Midbrain (tissue), 1 donor: ENCODE results near the gene ABCC4.

Experiments
- DNase-seq: peaks from one replicate; lab custom pipeline; 2025; lab: John Stamatoyannopoulos, UW

ABCC4 gene

GRCh38 chr13:95301183-95301967 is at the start of gene ABCC4:
Gene ABCC4 (minus strand): TSS chr13:95301451. CDS start chr13:95301314, 137 bp downstream.
- DNase-seq, result peak; percentile 53

DNA sequence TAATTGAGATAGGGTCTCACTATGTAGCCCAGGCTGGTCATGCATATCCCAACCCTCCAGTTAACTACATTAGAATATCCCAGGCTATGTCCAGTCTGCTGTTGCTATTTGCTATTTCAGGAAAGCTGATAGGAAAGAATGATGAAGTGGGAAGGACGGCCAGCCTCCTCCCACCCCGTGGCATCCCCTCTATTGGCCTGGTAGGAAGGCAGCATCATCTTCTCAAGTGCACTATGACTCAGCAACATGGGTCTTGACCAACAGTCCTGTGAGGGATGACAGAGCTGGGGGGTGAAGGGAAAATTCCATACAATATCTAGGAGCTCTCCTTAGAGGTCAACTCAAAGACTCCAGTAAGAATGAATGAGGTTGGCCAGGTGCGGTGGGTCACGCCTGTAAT is 48.0 kb upstream of the ABCC4 start:
- DNase-seq, result no peak

GRCh38 chr13:95343944-95344343 is 42.7 kb upstream of the ABCC4 start:
- DNase-seq, result no peak

- DNase-seq, result no peak
These were observed 40.2 kb upstream of the ABCC4 start for GRCh38 chr13:95341441-95341840.

GRCh38 chr13:95338905-95339304 is 37.7 kb upstream of the ABCC4 start:
- no peak for DNase-seq

GRCh38 chr13:95337597-95337996 is 36.3 kb upstream of the ABCC4 start:
- no peak for DNase-seq

DNA sequence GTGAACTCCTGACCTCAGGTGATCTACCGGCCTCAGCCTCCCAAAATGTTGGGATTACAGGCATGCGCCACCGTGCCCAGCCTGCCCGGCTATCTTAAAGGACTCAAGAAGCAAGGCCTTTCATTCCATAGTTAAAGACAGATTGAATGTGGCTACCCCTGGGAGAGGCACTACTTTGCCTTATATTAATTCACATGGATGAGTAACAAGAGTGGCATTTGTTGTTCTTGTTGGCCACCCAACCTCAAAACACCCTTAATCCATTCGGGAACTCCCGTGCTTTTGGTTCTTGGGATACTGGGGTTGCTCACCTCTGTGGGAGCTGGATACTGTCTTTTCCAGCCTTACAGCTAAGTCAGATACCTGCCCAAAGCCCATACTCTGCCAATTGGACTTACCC is 34.4 kb upstream of the ABCC4 start:
- DNase-seq, result no peak

GRCh38 chr13:95328386-95328785 is 27.1 kb upstream of the ABCC4 start:
- no peak for DNase-seq

DNA sequence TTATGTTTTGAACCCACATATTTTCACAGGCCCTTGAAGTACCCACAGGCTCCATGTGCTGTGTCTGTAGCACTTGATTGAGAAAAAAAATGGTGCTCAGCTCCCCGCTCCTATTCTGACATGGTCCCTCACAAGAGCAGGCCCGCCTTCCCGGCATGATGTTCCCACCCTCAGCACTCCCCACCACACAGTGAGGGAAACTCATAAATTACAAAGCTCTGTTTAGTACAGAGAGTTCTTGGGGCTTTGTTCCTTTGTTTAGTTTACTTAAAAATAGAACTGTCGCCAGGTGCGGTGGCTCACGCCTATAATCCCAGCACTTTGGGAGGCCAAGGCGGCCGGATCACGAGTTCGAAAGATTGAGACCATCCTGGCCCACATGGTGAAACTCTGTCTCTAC is 25.9 kb upstream of the ABCC4 start:
- no peak for DNase-seq

DNA sequence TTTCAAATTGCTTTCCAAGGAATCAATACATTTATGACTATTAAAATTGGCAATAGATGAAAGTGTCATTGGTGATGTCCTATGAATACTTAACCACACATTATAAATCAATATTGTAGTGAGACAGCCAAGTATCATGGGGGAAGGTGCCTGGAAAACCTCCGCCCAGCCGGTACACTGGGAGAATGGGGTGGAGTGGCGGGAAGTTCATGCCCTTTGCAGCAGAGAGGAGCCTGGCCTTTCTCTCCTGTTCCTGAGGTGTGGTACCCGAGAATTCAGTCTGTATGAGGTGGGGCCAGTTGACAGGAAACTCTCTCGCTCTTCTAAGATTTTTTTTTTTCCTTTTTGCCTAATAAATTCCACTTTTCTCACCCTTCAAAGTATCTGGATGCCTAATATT is 25.4 kb upstream of the ABCC4 start:
- no peak for DNase-seq

GRCh38 chr13:95325485-95325884 is 24.2 kb upstream of the ABCC4 start:
- no peak for DNase-seq

GRCh38 chr13:95323930-95324662 is 22.8 kb upstream of the ABCC4 start:
- no peak for DNase-seq

- DNase-seq, result no peak
These were observed 18.5 kb upstream of the ABCC4 start for GRCh38 chr13:95319551-95320274.

GRCh38 chr13:95317039-95317989 is 16.1 kb upstream of the ABCC4 start:
- no peak for DNase-seq

DNA sequence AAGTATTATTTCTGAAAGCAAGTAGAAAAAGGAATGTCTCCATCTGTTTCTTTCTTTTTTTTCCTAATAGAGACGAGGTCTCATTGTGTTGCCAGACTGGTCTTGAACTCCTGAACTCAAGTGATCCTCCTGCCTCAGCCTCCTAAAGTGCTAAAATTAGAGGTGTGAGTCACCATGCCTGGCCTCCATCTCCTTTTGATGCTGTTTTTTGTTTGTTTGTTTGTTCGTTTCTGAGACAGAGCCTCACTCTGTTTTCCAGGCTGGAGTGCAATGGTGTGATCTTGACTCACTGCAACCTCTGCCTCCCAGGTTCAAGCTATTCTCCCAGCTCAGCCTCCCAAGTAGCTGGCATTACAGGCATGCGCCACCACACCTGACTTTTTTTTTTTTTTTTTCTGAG is 14.5 kb upstream of the ABCC4 start:
- no peak for DNase-seq

DNA sequence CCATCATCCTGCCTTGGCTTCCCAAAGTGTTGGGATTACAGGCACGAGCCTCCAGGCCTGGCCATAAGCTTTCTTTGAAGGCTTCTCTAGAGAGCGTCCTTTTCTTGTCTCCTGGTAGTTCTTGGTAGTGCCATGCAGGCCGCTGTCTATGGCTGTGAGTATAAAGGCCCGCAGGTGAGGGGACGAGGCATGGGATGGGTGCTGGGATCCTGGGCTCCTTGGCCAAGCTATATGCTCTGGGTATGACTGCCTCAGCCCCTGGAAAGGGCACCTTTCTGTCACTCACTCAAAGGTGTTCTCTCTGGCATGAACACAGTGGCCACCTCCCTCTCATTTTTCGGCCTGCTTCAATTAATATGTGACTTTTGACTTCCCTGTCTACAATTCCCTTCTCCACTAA is 6.3 kb upstream of the ABCC4 start:
- no peak for DNase-seq

DNA sequence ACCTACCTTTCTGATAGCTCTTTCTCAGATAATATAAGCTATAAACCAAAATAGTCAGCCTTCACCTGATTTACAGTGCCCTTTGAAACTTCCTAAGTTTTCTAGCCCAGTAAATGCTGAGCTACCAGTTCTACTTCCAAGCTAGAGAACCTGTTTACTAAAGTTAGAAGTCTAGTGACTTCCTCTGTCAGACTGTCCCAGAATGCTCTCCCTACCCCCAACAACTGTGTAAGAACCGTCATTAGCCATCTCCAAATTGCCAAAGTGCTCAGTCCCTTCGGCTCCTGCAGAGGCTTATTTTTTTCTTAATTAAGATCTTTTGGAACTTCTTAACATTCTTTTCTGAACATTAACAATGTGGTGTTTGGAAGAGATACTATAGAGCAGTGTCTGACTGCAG is 3.2 kb upstream of the ABCC4 start:
- no peak for DNase-seq

- no peak for DNase-seq
These were observed 730 bp upstream of the ABCC4 start for GRCh38 chr13:95301968-95302393.

GRCh38 chr13:95300625-95301182 is 547 bp downstream of the ABCC4 start:
- DNase-seq, result peak; percentile 15

GRCh38 chr13:95298971-95299621 is 2.2 kb downstream of the ABCC4 start:
- no peak for DNase-seq
